Tibial nerve (tissue), 4 donors: ENCODE data around the gene MATN1.
A peak's percentile ranks its signal among the peaks of the same experiment; 100 is the strongest.

Experiments used
- CTCF ChIP-seq, 5 experiments: fragments of 200-600 bp in 3 of 5; fragments of 450-650 bp in 2 of 5; sonication (generic) in 3 of 5; IDR thresholded peaks; one replicate each; pipeline ENCODE4 v1.5.1; 2016 to 2019; ENCODE audit warnings: antibody characterized with exemption in 5 of 5, mild to moderate bottlenecking in 3 of 5, moderate library complexity in 2 of 5
- EP300 ChIP-seq, 2 donors: sonication (generic); formaldehyde crosslinking; IDR thresholded peaks; one replicate each; pipeline ENCODE4 v1.6.1; 2017; ENCODE audit warnings: antibody characterized with exemption in 2 of 2, mild to moderate bottlenecking in 1 of 2
- POLR2A ChIP-seq, 2 donors: fragments of 450-650 bp; IDR thresholded peaks; one replicate each; pipeline ENCODE4 v1.6.1; 2017; ENCODE audit warnings: antibody characterized with exemption in 2 of 2, mild to moderate bottlenecking in 2 of 2, moderate library complexity in 2 of 2

- peak; percentile 65 to 90 (median 74) for TF ChIP-seq CTCF (IDR thresholded peaks at IDR 0.05)
- no peak for TF ChIP-seq POLR2A (IDR thresholded peaks at IDR 0.05)
- TF ChIP-seq EP300 (IDR thresholded peaks at IDR 0.05) = no peak
Observed at GRCh38 chr1:30707412-30708360, 15.7 kb downstream of the MATN1 start.
